Measurements from ENCODE around the gene MKI67. TPM values are rescaled to one million over a fixed set of nuclear protein-coding genes. Genes with fewer than 3 reads are reported as not detected.

The MKI67 gene
- total and polyA plus RNA-seq, 7 experiments from 2014 or later: 0.05 to 219 (median 0.20) TPM

DNA sequence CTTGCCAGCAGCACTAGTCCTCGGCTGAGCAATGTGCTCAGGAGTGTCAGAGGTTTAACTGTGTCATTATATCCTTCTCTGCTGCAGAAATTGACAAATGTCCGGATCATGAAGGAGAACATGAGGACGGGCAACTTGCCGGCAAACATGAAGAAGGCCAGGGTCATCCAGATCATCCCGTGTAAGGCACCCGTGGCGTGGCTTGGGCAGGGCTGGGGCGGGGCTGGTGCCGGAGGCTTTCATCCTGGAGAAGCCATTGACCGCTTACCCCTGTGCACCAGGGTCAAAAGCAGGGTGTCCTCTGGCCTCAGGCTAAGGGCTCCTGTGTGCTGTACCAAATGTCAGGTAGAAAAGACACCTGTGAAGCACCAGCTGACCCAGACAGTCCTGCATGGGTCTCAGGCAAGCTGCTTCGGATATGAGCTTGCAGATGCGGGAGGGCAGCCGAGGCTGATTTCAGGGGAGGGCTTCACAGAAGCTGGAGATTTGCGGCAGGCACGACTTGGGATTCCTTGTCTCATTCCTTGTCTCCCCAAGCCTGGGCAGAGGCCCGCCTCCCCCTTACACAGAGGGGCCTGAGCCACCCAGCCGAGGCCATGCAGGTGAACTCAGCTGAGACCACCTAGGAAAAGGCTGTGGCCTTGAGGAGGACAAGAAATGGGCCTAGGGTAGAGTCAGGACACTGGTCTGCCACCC, 55.4 kb downstream of the MKI67 start:
- no peak overlapping the region for H3K4me3 ChIP-seq (ENCODE audit: low read length)
- Mint-ChIP-seq H3K36me3 (peaks cover 22 to 68% (median 44%) of the 10 kb centered on the region in 5 donors), H3K9me3 (no peaks in the 10 kb centered on the region), H3K4me3 (no peak overlapping the region), H3K27me3 (no peaks in the 10 kb centered on the region), H3K27ac (peak overlapping the region in 1 of 9 donors; percentile 8), H3K4me1 (peaks cover 19 to 37% (median 23%) of the 10 kb centered on the region in 7 donors)
- H3K4me1 ChIP-seq (ENCODE audit: control insufficient read depth in 2 of 2, insufficient read depth in 2 of 2, low read length in 2 of 2): peaks cover 2 to 6% of the 10 kb centered on the region in 2 donors
- POLR2A ChIA-PET: no interaction called here
- CTCF ChIA-PET: interaction anchor here (0.7 to 19.9 kb wide), 6 partner anchors 13 to 164 kb away, joined by 3 to 217 read pairs (median 4); partner anchors contain the start of gene PTPRE
- H3K27ac ChIP-seq (ENCODE audit: low read depth, low read length): no peak overlapping the region
- H3K27me3 ChIP-seq (ENCODE audit: control insufficient read depth in 2 of 2, insufficient read depth in 2 of 2, low read length in 2 of 2): no peaks in the 10 kb centered on the region
- no peaks in the 10 kb centered on the region for H3K9me3 ChIP-seq (ENCODE audit: control insufficient read depth in 2 of 3, low read length in 3 of 3)
- H3K36me3 ChIP-seq (ENCODE audit: control insufficient read depth in 2 of 3, insufficient read depth in 3 of 3, low read length in 3 of 3): peaks cover 34 to 88% (median 50%) of the 10 kb centered on the region in 3 experiments
- ATAC-seq: no peak
- intact Hi-C loops (cut with micrococcal nuclease): no loop called here
- no peak for DNase-seq

DNA sequence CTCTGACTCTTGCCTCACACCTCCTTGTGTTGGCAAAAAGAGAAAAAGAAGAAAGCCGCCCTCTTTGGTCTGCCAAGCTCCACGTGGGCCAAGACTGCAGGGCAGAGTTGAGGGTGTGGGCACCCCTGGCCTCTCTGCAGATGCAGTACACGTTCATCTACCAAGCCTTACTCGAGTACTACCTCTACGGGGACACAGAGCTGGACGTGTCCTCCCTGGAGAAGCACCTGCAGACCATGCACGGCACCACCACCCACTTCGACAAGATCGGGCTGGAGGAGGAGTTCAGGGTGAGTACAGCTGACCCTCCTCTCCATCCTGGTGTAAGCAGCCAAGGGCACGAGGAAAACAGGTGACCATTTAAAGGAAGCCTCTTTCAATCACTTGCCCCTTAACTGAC, 56.1 kb downstream of the MKI67 start:
- Histone ChIP-seq H3K4me3 (ENCODE audit: low read length) (no peak overlapping the region), H3K27me3 (ENCODE audit: control insufficient read depth in 2 of 2, insufficient read depth in 2 of 2, low read length in 2 of 2) (no peaks in the 10 kb centered on the region), H3K27ac (ENCODE audit: low read depth, low read length) (no peak overlapping the region), H3K36me3 (ENCODE audit: control insufficient read depth in 2 of 3, insufficient read depth in 3 of 3, low read length in 3 of 3) (peaks cover 34 to 87% (median 53%) of the 10 kb centered on the region in 3 experiments), H3K9me3 (ENCODE audit: control insufficient read depth in 2 of 3, low read length in 3 of 3) (no peaks in the 10 kb centered on the region), H3K4me1 (ENCODE audit: control insufficient read depth in 2 of 2, insufficient read depth in 2 of 2, low read length in 2 of 2) (peaks cover 9 to 13% of the 10 kb centered on the region in 2 donors)
- intact Hi-C loops (cut with micrococcal nuclease): no loop called here
- DNase-seq (no peak), ATAC-seq (no peak)
- H3K4me3 Mint-ChIP-seq: no peak overlapping the region
- peak overlapping the region in 2 of 9 donors; percentile 32 to 33 for H3K27ac Mint-ChIP-seq
- no peaks in the 10 kb centered on the region for H3K9me3 Mint-ChIP-seq
- ChIA-PET POLR2A (interaction anchor here (1.5 to 2.0 kb wide), 2 partner anchors 22 to 35 kb away, joined by 7 to 10 read pairs; no protein-coding TSS in a partner anchor), CTCF (interaction anchor here (1.3 to 19.9 kb wide), 10 partner anchors 10 to 164 kb away, joined by 3 to 217 read pairs (median 8); partner anchors contain the start of gene PTPRE)
- H3K4me1 Mint-ChIP-seq: peaks cover 25 to 44% (median 31%) of the 10 kb centered on the region in 7 donors
- no peaks in the 10 kb centered on the region for H3K27me3 Mint-ChIP-seq
- H3K36me3 Mint-ChIP-seq: peaks cover 22 to 69% (median 37%) of the 10 kb centered on the region in 5 donors

DNA sequence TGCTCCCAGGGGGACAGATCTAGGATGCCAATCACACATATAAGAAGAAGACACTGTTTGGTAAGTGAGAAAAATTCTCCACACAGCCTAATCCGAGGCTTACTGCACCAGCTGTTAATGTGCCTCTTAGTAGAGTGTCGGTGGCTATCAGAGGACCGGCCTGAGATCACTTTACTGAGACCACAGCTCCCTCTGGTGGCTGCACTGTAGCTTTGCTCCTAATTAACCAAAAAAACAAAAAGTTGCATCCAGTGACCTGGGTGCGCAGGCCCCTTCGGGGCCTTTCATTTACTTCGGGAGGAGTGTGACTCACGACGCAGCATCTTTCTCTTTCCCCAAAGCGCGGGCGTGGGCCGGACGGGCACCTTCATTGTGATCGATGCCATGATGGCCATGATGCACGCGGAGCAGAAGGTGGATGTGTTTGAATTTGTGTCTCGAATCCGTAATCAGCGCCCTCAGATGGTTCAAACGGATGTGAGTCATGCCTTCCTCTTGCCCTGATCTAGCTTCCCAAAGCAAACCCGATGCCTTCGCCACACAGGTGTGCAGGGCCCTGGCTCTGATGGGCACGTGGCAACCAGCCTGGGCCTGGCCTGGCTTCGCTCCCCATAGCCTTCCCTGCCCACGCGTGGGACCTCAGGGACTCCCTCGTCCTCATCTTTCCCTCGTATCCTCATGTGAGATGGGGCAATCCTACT, 56.7 kb downstream of the MKI67 start:
- Mint-ChIP-seq H3K36me3 (peaks cover 22 to 64% (median 38%) of the 10 kb centered on the region in 5 donors), H3K27ac (peak overlapping the region in 4 of 9 donors; percentile 45 to 65 (median 54)), H3K27me3 (no peaks in the 10 kb centered on the region), H3K4me1 (peaks cover 31 to 50% (median 37%) of the 10 kb centered on the region in 7 donors), H3K4me3 (no peak overlapping the region), H3K9me3 (no peaks in the 10 kb centered on the region)
- DNase-seq: peak; percentile 56 to 81 (median 76)
- ATAC-seq: peak; percentile 66
- no peak overlapping the region for H3K4me3 ChIP-seq (ENCODE audit: low read length)
- ChIA-PET CTCF (interaction anchor here (0.7 to 19.9 kb wide), 20 partner anchors 11 to 163 kb away, joined by 3 to 217 read pairs (median 4); partner anchors contain the start of gene PTPRE), POLR2A (interaction anchor here (1.1 to 2.0 kb wide), 3 partner anchors 21 to 40 kb away, joined by 3 to 10 read pairs (median 7); no protein-coding TSS in a partner anchor)
- no peak overlapping the region for H3K27ac ChIP-seq (ENCODE audit: low read depth, low read length)
- H3K27me3 ChIP-seq (ENCODE audit: control insufficient read depth in 2 of 2, insufficient read depth in 2 of 2, low read length in 2 of 2): no peaks in the 10 kb centered on the region
- intact Hi-C loops (cut with micrococcal nuclease): loop anchor here (1.0 to 10.0 kb wide), 5 partner anchors 22 to 1395 kb away; partner anchors contain the start of gene MGMT (in 1 of the 2)
- peaks cover 16 to 19% of the 10 kb centered on the region in 2 donors for H3K4me1 ChIP-seq (ENCODE audit: control insufficient read depth in 2 of 2, insufficient read depth in 2 of 2, low read length in 2 of 2)
- no peaks in the 10 kb centered on the region for H3K9me3 ChIP-seq (ENCODE audit: control insufficient read depth in 2 of 3, low read length in 3 of 3)
- peaks cover 34 to 82% (median 53%) of the 10 kb centered on the region in 3 experiments for H3K36me3 ChIP-seq (ENCODE audit: control insufficient read depth in 2 of 3, insufficient read depth in 3 of 3, low read length in 3 of 3)

DNA sequence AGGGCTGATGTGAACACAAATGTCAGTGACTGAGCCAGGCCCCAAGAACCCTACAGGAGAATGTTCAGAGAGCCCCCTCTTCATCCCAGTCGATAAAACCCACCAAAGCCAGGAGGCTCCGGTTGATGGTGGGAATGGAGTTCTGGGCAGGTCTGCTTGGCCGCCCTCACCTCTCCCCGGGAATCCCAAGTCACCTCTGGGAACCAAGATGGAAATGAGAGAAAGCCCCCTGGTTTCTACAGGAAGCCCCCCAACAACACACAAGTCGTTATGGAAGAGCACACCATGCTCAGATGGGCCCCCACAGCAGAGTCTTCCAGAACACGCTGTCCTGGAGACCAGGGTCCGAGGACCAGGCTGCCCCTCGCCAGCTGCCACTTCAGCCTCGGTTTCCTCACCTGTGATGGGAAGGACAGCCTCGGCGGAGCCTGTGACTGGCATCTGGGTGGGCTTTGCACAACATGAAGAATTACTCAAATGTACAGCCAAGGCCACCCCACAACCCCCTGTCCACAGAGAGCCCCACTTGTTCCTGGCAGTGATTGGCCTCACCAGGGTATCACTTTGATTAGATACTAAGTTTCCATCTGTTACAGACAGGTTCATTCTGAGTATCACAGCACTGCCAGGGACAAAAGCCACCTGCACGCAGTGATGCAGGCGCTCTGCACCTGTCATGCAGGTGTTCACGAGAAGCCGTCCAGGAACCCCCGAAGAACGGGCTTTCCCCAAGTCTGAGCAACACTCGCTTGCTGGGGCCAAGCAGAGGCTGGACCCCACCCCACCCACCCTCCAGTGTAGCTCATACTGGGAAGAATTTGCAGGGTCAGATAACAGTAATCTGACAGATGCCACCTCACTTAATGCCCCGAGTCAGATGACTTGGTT, 57.6 kb downstream of the MKI67 start:
- ChIA-PET POLR2A (interaction anchor here (0.8 to 2.0 kb wide), 4 partner anchors 20 to 126 kb away, joined by 3 to 10 read pairs (median 5); no protein-coding TSS in a partner anchor), CTCF (interaction anchor here (0.7 to 19.9 kb wide), 19 partner anchors 11 to 162 kb away, joined by 3 to 217 read pairs (median 4); partner anchors contain the start of gene PTPRE)
- Histone ChIP-seq H3K4me3 (ENCODE audit: low read length) (no peak overlapping the region), H3K27me3 (ENCODE audit: control insufficient read depth in 2 of 2, insufficient read depth in 2 of 2, low read length in 2 of 2) (no peaks in the 10 kb centered on the region), H3K36me3 (ENCODE audit: control insufficient read depth in 2 of 3, insufficient read depth in 3 of 3, low read length in 3 of 3) (peaks cover 34 to 74% (median 48%) of the 10 kb centered on the region in 3 experiments), H3K27ac (ENCODE audit: low read depth, low read length) (no peak overlapping the region), H3K4me1 (ENCODE audit: control insufficient read depth in 2 of 2, insufficient read depth in 2 of 2, low read length in 2 of 2) (peaks cover 25 to 28% of the 10 kb centered on the region in 2 donors), H3K9me3 (ENCODE audit: control insufficient read depth in 2 of 3, low read length in 3 of 3) (no peaks in the 10 kb centered on the region)
- ATAC-seq (no peak), DNase-seq (no peak)
- no peaks in the 10 kb centered on the region for H3K9me3 Mint-ChIP-seq
- peaks cover 39 to 54% (median 44%) of the 10 kb centered on the region in 7 donors for H3K4me1 Mint-ChIP-seq
- no peaks in the 10 kb centered on the region for H3K27me3 Mint-ChIP-seq
- intact Hi-C loops (cut with micrococcal nuclease): loop anchor here (1.0 to 10.0 kb wide), 5 partner anchors 21 to 1396 kb away; partner anchors contain the start of gene MGMT (in 1 of the 2)
- peaks cover 17 to 59% (median 32%) of the 10 kb centered on the region in 5 donors for H3K36me3 Mint-ChIP-seq
- peak overlapping the region in 1 of 9 donors; percentile 47 for H3K27ac Mint-ChIP-seq
- no peak overlapping the region for H3K4me3 Mint-ChIP-seq

DNA sequence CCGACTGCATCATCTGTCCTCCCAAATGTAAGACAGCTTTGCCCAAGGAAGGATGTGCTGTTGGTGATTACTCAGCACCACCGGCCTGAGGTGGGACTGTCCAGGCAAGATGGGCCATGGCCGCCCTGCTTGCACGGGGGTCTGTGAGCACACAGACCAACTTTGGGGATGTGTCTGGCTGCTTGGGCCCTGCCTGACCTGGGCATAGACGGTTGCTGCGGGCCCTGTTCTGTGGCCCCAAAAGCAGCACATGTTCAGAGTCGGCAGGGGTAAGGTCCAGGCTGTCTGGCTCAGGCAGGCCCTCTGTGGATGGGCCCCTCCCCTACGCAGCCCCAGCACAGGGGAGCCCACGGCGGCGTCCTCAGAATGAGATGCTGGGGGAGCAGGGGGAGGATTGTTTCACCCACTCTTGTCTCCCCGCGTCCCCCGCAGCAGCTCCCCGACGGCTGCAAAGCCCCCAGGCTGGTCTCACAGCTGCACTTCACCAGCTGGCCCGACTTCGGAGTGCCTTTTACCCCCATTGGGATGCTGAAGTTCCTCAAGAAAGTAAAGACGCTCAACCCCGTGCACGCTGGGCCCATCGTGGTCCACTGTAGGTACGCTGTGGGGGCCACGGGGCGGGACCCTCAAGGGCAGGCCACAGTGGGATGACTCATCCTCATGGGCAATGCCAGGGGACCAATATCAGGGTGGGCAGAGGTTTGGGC, 58.4 kb downstream of the MKI67 start:
- H3K27me3 ChIP-seq (ENCODE audit: control insufficient read depth in 2 of 2, insufficient read depth in 2 of 2, low read length in 2 of 2): no peaks in the 10 kb centered on the region
- DNase-seq: peak in 1 of 9 donors; percentile 16
- ChIA-PET CTCF (interaction anchor here (1.0 to 19.9 kb wide), 3 partner anchors 13 to 83 kb away, joined by 3 to 217 read pairs (median 11); no protein-coding TSS in a partner anchor), POLR2A (interaction anchor here (0.6 to 0.8 kb wide), 2 partner anchors 33 to 127 kb away, joined by 3 read pairs; no protein-coding TSS in a partner anchor)
- no peak overlapping the region for H3K4me3 ChIP-seq (ENCODE audit: low read length)
- Mint-ChIP-seq H3K4me1 (peaks cover 44 to 56% (median 51%) of the 10 kb centered on the region in 7 donors), H3K36me3 (peaks cover 16 to 51% (median 27%) of the 10 kb centered on the region in 5 donors), H3K9me3 (no peaks in the 10 kb centered on the region), H3K4me3 (peak overlapping the region in 1 of 10 donors; percentile 33), H3K27ac (no peak overlapping the region), H3K27me3 (no peaks in the 10 kb centered on the region)
- H3K36me3 ChIP-seq (ENCODE audit: control insufficient read depth in 2 of 3, insufficient read depth in 3 of 3, low read length in 3 of 3): peaks cover 26 to 66% (median 40%) of the 10 kb centered on the region in 3 experiments
- ATAC-seq: no peak
- H3K4me1 ChIP-seq (ENCODE audit: control insufficient read depth in 2 of 2, insufficient read depth in 2 of 2, low read length in 2 of 2): peaks cover 29 to 33% of the 10 kb centered on the region in 2 donors
- no peak overlapping the region for H3K27ac ChIP-seq (ENCODE audit: low read depth, low read length)
- intact Hi-C loops (cut with micrococcal nuclease): loop anchor here in 1 of 2 donors (10.0 kb wide), 1 partner anchor 1397 kb away; the partner anchor contains the start of gene MGMT
- H3K9me3 ChIP-seq (ENCODE audit: control insufficient read depth in 2 of 3, low read length in 3 of 3): no peaks in the 10 kb centered on the region
